NCI-H1092 (cell line): ENCODE results near the gene JAGN1.
"Not testable (repeated sequence)": the region's sequence is repeated elsewhere in the genome, so short reads cannot be mapped to it uniquely, and the experiment has no call there.

ENCODE experiments used
- DNase-seq: peaks from one replicate; lab custom pipeline; 2025; lab: John Stamatoyannopoulos, UW

Gene JAGN1

DNA sequence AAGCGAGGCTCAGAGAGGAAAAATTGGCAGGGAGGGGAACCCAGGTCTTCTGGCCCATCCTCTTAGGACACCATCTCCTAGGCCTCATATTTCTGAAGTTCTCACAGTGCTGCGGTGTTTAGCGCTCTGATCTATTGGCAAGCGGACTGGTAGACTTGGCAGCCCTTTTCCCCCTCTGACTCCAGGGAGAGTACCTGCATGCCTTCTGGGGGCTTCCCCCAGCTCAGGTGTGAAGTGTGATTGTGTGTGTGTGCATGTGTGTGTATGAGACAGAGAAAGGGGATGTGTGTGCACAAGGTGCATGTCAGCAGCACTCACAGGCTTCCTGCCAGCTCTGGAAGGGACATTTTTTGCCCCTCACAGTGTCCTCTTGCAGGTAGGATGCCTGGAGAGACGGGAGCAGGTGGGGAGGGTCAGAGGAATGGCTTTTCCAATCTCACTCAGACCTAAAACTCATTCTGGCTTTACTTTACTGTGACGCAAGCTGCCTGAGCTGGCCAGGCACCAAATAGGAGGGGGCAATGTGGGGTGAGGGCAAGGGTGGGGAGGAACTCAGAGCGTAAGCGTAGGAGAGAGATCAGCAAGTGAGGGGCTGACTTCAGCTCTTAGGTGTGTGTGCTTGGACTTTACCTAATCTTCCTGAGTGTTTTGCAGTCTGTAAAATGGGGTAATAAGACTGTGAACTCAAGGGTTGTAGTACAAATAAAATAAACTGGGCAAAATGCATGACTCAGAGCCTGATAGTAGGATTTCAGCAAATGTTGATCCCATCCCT lies 8.2 kb downstream of the JAGN1 start:
- DNase-seq: no peak

GRCh38 chr3:9899289-9899791 lies 8.9 kb downstream of the JAGN1 start:
- no peak for DNase-seq

- DNase-seq: not testable (repeated sequence)
Measured at GRCh38 chr3:9900965-9901415, 10.6 kb downstream of the JAGN1 start.

GRCh38 chr3:9901967-9902366 lies 11.6 kb downstream of the JAGN1 start:
- no peak for DNase-seq

DNA sequence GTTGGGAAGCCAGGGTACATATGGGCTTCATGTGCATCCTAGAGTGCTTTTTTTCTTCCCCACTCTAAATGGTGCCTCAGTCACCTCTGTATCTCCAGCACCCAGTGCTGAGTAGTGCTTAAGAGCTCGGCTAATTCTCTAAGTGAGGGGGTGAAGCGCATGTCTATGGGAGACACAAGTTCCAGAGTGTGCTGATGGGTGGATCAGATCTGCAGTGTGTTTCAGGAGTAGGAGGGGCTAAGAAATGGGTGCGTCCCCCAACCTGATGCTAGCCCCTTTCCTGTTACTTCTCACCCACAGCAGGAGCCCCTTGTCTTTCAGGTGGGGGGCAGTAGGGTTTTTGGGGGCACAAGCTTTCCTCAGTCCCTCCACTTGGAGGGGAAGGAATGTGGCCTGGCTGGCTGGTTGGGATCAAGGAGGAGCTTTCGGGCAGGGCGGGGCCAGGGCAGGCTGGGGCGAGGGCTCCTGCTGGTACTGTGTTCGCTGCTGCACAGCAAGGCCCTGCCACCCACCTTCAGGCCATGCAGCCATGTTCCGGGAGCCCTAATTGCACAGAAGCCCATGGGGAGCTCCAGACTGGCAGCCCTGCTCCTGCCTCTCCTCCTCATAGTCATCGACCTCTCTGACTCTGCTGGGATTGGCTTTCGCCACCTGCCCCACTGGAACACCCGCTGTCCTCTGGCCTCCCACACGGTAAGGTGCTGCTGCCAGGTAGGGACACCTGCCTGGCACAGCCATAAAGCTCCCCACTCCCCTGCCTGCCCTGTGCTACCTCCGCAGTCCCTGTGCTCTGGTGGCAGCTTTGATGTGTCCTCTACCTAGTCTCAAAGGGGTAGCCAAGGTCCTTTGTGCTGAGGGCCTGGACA lies 12.2 kb downstream of the JAGN1 start, which contains the start of gene IL17RE:
Gene IL17RE (plus strand): TSS at position 477 of the 866 bp plus-strand sequence. CDS start 85 bp downstream, at position 562.
- DNase-seq: no peak

- DNase-seq: no peak
Measured at GRCh38 chr3:9903238-9903624, 12.8 kb downstream of the JAGN1 start.

GRCh38 chr3:9903904-9904303 lies 13.5 kb downstream of the JAGN1 start:
- no peak for DNase-seq

DNA sequence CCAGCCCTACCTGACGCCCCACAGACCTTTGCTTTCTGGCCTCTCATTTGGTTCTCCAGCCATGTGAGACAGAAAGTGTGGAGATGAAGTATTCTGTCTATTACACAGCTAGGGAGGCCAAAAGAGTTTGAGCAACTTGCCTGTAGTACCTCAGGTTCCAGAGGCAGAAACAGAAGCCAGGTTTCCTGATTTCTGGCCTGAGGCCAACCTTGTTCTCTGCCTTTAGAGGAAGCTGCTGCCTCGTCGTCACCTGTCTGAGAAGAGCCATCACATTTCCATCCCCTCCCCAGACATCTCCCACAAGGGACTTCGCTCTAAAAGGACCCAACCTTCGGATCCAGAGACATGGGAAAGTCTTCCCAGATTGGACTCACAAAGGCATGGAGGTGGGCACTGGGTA lies 16.1 kb downstream of the JAGN1 start:
- no peak for DNase-seq

- no peak for DNase-seq
Measured at GRCh38 chr3:9908286-9908685, 17.9 kb downstream of the JAGN1 start.

GRCh38 chr3:9909221-9910013 lies 19.0 kb downstream of the JAGN1 start:
- no peak for DNase-seq

DNA sequence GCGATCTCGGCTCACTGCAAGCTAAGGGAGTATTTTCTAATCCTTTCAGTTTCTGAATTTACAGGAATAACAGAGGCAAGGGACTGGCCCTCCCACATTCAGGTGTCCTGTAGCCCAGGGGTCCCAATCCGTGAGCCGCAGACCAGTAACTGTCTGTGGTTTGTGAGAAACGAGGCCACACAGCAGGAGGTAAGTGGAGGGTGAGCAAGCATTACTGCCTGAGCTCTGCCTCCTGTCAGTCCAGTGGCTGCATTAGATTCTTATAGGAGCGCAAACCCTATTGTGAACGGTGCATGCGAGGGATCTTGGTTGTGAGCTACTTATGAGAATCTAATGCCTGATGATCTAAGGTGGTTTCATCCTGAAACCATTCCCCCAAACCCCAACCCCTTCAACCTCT lies 21.5 kb downstream of the JAGN1 start:
- no peak for DNase-seq

- DNase-seq: no peak
Measured at GRCh38 chr3:9912294-9912935, 22.0 kb downstream of the JAGN1 start.

DNA sequence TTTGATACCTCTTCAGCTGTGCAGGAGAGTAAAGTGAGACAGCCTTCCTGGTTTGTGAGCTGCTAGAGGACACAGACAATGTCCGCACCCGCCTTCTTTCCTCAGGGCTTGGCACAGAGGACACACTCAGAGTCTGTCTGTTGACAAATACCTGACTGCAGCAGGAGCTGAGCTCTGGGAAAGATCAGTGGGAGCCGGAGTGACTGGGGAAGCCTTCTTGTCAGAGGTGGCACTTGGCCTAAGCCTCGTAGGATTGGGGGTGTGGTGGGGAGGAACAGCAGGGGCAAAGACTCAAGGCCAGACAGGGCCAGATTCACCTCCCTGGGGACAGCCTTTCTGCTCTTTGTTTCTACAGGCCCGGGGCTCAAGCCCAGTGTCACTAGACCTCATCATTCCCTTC lies 23.2 kb downstream of the JAGN1 start:
- DNase-seq: no peak

- DNase-seq: no peak
Measured at GRCh38 chr3:9914011-9914410, 23.6 kb downstream of the JAGN1 start.

DNA sequence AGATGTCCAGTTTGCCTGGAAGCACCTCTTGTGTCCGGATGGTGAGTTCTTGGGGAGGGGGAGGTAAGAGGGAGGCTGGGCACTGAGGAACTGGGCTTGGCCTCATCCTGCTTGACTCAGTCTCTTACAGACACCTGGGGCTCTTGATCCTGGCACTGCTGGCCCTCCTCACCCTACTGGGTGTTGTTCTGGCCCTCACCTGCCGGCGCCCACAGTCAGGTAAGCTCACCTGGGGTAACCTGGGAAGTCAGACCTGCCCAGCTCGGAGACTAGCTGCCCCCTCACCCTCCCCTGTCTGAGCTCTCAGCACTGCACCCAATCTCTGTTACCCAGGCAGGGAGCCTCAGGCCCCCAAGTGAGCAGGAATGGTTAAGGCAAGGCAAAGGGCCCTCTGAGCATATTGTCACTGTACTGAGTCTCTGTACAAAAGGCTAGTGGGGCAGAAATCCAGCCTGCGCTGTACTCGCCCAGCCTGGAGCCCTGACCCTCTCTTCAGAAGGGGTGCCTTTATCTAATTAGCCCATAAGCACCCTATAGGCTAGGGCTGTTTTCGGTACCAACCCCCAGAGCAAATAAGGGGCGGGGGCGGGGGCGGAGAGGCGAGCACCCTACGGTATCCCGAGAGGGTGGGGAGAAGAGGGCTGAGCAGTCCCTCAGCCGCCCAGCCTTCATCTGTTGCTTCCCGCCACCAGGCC lies 24.3 kb downstream of the JAGN1 start:
- DNase-seq: no peak

GRCh38 chr3:9915254-9916141 lies 25.1 kb downstream of the JAGN1 start:
- no peak for DNase-seq

DNA sequence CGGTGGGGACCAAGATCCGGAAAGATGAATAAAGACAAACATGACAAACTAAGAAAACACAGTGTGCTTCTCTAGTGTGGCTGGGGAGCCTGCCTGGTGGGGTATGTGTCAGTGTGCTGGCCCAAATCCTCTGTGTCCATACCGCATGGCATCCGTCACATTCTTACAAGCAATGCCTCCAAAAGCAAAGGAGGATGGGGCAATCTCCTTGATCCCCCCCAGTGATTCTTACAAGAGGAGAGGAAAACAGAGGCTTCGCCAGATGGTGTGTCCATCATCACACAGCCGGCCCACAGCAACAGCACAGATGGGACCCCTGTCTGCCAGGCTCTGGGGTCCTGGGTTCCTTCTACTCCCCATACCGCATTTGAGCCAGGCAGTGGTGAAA lies 25.9 kb downstream of the JAGN1 start:
- DNase-seq: no peak

DNA sequence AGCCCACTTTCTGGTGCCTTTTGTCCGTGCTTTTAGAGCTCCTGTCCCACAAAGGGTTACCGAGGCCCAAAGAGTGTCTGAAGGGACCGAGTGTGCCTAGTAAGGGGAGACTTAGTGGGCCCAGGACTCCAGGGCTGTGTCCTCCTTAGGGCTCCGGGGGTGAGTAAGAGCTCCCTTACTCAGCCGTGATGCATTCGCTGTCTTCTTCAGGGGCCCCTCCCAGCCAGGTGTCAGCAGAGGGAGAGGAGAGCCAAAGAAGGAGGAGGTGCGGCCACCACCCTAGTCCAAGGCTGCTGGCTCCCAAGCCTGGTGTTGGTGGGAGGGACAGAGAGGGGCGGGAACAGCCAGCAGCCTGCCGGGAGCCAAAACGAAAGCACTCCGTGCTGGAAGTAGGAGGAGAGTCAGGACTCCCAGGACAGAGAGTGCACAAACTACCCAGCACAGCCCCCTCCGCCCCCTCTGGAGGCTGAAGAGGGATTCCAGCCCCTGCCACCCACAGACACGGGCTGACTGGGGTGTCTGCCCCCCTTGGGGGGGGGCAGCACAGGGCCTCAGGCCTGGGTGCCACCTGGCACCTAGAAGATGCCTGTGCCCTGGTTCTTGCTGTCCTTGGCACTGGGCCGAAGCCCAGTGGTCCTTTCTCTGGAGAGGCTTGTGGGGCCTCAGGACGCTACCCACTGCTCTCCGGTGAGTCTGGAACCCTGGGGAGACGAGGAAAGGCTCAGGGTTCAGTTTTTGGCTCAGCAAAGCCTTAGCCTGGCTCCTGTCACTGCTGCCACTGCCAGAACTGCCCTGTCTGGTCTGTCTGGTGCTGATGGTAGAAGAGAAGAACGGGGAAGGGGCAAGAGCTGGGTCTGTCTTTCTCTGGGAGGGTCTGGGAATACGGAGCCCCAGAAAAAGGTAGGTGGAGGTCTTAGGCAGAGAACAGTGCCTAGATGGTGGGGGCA lies 26.6 kb downstream of the JAGN1 start, which contains the start of gene IL17RC:
Gene IL17RC (plus strand): TSS at position 365 of the 947 bp plus-strand sequence. CDS start 218 bp downstream, at position 583.
- DNase-seq: no peak

DNA sequence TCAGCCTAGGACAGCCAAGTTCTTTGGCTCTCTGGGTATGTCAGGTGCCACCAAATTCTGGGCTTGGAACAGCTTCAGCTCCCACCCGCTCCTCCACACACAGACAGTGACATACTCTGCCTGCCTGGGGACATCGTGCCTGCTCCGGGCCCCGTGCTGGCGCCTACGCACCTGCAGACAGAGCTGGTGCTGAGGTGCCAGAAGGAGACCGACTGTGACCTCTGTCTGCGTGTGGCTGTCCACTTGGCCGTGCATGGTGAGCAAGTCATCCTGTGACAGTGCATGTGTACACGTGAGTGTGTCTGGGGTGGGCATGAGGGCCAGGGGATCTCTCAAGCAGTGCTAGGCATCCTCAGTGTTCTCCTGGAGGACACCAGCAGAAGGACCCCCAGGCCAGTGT lies 27.4 kb downstream of the JAGN1 start:
- DNase-seq: no peak
